ENCODE measurements around the gene ALG1L2.
"Not testable (repeated sequence)": the region's sequence is repeated elsewhere in the genome, so short reads cannot be mapped to it uniquely, and the experiment has no call there.

DNA sequence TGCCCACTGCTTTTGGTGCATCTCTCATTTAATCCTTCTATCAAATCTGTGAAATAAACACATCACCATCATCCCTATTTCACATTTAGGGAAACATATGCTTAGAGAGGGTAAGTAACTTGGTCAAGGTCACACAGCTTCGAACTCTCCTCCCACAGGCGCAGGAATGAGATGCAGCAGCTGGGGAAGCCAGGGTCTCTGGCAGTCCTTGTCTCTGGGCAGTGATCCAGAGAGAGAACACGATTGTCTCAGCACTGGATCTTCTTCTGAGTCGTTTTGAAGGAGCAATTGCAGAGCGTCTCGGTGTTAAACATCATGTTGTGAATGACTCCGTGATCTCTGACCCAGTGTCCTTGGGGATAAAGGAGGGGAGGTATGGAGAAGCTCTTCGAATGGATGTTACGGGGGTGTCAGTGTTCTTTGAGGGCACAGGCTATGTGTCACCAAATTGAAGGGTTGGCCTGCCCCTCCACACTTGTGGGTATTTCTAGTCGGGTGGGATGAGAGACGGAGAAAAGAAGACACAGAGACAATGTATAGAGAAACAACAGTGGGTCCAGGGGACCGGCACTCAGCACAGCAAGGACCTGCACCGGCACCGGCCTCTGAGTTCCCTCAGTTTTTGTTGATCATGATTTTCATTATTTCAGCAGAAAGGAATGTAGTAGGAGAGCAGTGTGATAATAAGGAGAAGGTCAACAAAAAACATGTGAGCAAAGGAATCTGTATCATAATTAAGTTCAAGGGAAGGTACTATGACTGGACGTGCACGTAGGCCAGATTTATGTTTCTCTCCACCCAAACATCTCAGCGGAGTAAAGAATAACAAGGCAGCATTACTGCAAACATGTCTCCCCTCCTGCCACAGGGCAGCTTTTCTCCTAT lies 41.5 kb downstream of the ALG1L2 start:
- TF ChIP-seq, protein P1, sequence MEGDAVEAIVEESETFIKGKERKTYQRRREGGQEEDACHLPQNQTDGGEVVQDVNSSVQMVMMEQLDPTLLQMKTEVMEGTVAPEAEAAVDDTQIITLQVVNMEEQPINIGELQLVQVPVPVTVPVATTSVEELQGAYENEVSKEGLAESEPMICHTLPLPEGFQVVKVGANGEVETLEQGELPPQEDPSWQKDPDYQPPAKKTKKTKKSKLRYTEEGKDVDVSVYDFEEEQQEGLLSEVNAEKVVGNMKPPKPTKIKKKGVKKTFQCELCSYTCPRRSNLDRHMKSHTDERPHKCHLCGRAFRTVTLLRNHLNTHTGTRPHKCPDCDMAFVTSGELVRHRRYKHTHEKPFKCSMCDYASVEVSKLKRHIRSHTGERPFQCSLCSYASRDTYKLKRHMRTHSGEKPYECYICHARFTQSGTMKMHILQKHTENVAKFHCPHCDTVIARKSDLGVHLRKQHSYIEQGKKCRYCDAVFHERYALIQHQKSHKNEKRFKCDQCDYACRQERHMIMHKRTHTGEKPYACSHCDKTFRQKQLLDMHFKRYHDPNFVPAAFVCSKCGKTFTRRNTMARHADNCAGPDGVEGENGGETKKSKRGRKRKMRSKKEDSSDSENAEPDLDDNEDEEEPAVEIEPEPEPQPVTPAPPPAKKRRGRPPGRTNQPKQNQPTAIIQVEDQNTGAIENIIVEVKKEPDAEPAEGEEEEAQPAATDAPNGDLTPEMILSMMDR (IDR thresholded peaks at IDR 0.05), result not testable (repeated sequence)
- not testable (repeated sequence) for TF ChIP-seq POLR2A (IDR thresholded peaks at IDR 0.05)
